Measurements from ENCODE around the gene BCAS3.

GRCh38 chr17:61002316-61002736 lies 324.7 kb downstream of the BCAS3 start:
- peak; percentile 78 for TF ChIP-seq CTCF (IDR thresholded peaks at IDR 0.05)
- TF ChIP-seq EZH2 (IDR thresholded peaks at IDR 0.05; ENCODE audit: borderline replicate concordance, insufficient read depth, low read depth, low read length, poor library complexity, severe bottlenecking): no peak
